T-helper 2 cell treated with Interferon-gamma antibody and Interleukin-4, amounts not matched to agents 5 μg/mL and 100 μg/mL, for 36 hours (primary cell): Measurements from ENCODE around the gene GRIP1.
"Not testable (repeated sequence)": the region's sequence is repeated elsewhere in the genome, so short reads cannot be mapped to it uniquely, and the experiment has no call there.

Experiments used
- DNase-seq: peaks from one replicate; pipeline ENCODE4 v3.0.0; 2021; ENCODE audit warnings: low spot score
- H3K27ac Mint-ChIP-seq: one replicate; pipeline ENCODE4 v1.8.0; 2021; ENCODE audit warnings: mild to moderate bottlenecking, mixed read lengths
- H3K27me3 Mint-ChIP-seq: one replicate; pipeline ENCODE4 v1.8.0; 2021; ENCODE audit warnings: low read depth, mixed read lengths
- H3K36me3 Mint-ChIP-seq: one replicate; pipeline ENCODE4 v1.8.0; 2021; ENCODE audit warnings: low read depth, mixed read lengths
- H3K4me1 Mint-ChIP-seq: one replicate; pipeline ENCODE4 v1.8.0; 2021; ENCODE audit warnings: low read depth, mixed read lengths
- H3K4me3 Mint-ChIP-seq: one replicate; pipeline ENCODE4 v1.8.0; 2022; ENCODE audit warnings: mild to moderate bottlenecking, moderate library complexity, mixed read lengths
- H3K9me3 Mint-ChIP-seq: one replicate; pipeline ENCODE4 v1.8.0; 2021; ENCODE audit warnings: mixed read lengths

The GRIP1 gene

GRCh38 chr12:66498059-66498458 is 180.8 kb downstream of the GRIP1 start:
- H3K27ac Mint-ChIP-seq, H3K4me3 Mint-ChIP-seq, H3K9me3 Mint-ChIP-seq, H3K4me1 Mint-ChIP-seq, H3K36me3 Mint-ChIP-seq, H3K27me3 Mint-ChIP-seq, DNase-seq: not testable (repeated sequence)

GRCh38 chr12:66497008-66497897 is 181.6 kb downstream of the GRIP1 start:
- no peaks in the 10 kb centered on the region for H3K9me3 Mint-ChIP-seq
- H3K4me1 Mint-ChIP-seq, result no peaks in the 10 kb centered on the region
- no peaks in the 10 kb centered on the region for H3K36me3 Mint-ChIP-seq
- peaks cover 5% of the 10 kb centered on the region for H3K27me3 Mint-ChIP-seq
- DNase-seq, result no peak
- no peak overlapping the region for H3K27ac Mint-ChIP-seq
- H3K4me3 Mint-ChIP-seq, result no peak overlapping the region

GRCh38 chr12:66496595-66496994 is 182.3 kb downstream of the GRIP1 start:
- Mint-ChIP-seq H3K27me3 (peaks cover 5% of the 10 kb centered on the region), H3K36me3 (no peaks in the 10 kb centered on the region), H3K4me1 (no peaks in the 10 kb centered on the region), H3K9me3 (no peaks in the 10 kb centered on the region), H3K4me3 (no peak overlapping the region), H3K27ac (no peak overlapping the region)
- DNase-seq, result no peak

DNA sequence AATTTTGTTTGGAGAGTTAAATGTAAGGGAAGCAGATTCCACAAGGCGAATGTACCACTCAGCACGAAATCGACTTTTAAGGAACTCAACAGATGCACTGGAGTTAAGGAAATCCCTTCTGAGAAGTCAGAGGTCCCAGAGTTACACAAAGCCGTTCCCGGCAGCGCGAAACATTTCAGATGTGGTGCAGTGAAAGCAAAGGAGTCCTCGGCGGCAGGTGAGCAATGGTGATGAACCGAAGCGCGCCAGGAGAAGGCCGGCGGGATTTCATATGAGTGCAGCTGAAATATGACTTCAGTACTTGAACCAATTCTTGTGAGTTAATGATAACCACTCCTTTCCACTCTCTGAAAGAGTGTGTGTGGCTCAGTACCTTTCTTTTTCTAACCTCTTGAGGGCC is 183.2 kb downstream of the GRIP1 start:
- H3K9me3 Mint-ChIP-seq, result no peaks in the 10 kb centered on the region
- no peaks in the 10 kb centered on the region for H3K4me1 Mint-ChIP-seq
- no peaks in the 10 kb centered on the region for H3K36me3 Mint-ChIP-seq
- H3K4me3 Mint-ChIP-seq, result no peak overlapping the region
- no peak for DNase-seq
- H3K27ac Mint-ChIP-seq, result no peak overlapping the region
- H3K27me3 Mint-ChIP-seq, result peaks cover 5% of the 10 kb centered on the region

DNA sequence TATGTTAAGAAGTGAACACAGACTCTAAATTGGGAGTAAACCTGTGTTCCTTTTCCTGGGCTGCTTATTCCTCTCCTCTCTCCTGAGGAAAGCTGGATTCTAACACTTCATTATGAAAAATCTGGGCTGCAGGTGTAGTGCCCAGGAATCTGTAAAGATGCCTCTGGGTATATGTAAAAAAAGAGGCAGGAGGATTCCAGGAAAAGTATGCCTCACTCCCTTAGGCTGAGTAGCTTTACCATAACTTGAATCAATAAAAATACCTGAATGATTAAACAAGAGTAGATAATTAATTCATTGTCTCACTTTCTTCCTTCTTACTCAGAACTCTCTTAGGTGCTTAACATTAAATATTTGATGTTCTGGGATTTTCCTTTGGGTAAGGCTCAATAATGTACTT is 185.1 kb downstream of the GRIP1 start:
- Mint-ChIP-seq H3K27me3 (peaks cover 11% of the 10 kb centered on the region), H3K4me1 (no peaks in the 10 kb centered on the region), H3K4me3 (no peak overlapping the region), H3K36me3 (no peaks in the 10 kb centered on the region), H3K27ac (no peak overlapping the region), H3K9me3 (no peaks in the 10 kb centered on the region)
- DNase-seq, result no peak

DNA sequence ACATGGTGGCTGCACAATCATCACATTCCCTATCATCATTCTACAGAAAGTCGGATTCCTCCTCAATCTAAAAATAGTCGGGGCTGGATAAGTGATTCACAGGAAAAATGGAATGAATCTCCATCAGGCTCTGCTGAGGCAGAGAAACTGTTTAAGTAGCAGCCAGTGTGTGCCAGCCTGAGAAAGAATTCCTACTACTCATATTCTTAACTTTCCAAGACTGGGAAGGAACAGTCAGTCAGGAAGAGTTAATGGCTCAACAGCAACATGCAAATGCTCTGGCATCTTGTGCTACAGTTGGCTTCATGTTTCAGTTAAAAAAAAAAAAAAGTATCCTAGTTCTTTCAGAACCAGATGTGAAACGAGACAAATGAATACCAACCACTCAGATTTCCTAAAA is 187.0 kb downstream of the GRIP1 start:
- Mint-ChIP-seq H3K4me3 (no peak overlapping the region), H3K4me1 (no peaks in the 10 kb centered on the region), H3K27me3 (peaks cover 6% of the 10 kb centered on the region), H3K27ac (no peak overlapping the region), H3K9me3 (no peaks in the 10 kb centered on the region), H3K36me3 (no peaks in the 10 kb centered on the region)
- no peak for DNase-seq

DNA sequence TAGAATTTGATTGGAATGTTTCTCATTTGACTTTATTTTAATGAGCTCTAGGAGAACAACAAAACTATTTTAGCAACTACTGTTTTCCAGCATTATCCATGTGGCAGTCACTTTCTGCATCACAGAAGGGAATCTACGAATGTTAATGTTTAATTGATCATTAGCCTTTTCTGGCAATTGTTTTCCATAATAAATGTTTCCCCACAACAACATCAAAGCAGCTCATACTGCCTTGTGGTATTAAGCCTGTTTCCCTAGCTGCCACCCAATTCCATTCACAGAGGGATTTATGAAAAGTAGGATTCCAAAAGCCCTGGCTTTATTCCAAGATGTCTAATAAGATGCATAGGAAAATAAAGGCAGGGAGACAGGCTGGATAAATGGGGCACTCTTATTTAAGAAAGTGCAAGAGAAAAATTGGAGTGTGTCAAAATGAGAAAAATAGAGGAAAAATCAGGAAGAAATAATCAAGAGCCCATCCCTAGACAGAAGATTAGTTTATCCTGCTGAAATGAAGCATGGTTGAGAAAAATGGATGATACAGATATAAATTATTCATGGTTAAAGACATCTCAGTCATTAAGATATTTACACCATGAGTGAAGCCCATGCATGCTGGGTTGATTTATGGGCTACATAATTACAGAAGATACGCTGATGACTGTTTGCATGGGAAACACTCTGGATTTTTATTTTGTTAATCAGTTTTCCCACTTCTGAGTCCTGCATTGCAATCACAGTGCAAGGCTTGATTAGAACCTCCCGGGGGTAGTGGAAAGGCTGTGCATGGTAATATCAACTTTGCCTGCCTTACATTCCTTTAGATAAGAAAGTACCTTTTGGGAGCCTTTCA is 196.3 kb downstream of the GRIP1 start:
- Mint-ChIP-seq H3K9me3 (peaks cover 15% of the 10 kb centered on the region), H3K27ac (no peak overlapping the region), H3K4me1 (no peaks in the 10 kb centered on the region), H3K27me3 (no peaks in the 10 kb centered on the region), H3K4me3 (no peak overlapping the region), H3K36me3 (no peaks in the 10 kb centered on the region)
- no peak for DNase-seq

- H3K4me3 Mint-ChIP-seq, result no peak overlapping the region
- H3K27me3 Mint-ChIP-seq, result no peaks in the 10 kb centered on the region
- no peak overlapping the region for H3K27ac Mint-ChIP-seq
- H3K36me3 Mint-ChIP-seq, result no peaks in the 10 kb centered on the region
- H3K9me3 Mint-ChIP-seq, result no peaks in the 10 kb centered on the region
- DNase-seq, result no peak
- H3K4me1 Mint-ChIP-seq, result no peaks in the 10 kb centered on the region
These were observed 210.9 kb downstream of the GRIP1 start for GRCh38 chr12:66467932-66468331.

DNA sequence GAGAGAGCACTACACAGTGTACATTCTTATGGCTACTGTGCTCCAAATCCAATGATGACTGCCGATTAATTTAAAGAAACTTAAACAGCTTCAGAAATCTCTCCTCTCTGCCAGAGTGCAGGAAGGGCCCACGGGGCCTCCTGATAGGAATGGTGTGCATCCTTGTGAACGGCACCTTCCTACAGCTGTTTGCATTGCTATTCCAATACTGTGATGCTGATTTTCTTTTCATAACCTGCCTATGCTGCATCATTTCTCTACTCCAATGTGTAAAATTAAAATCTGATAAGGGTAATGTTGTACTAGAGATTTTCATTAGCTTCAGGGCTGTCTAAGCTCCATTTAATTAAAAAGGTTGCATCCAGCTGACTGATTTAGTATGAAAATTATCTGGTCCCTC is 217.5 kb downstream of the GRIP1 start:
- H3K36me3 Mint-ChIP-seq, result no peaks in the 10 kb centered on the region
- H3K27ac Mint-ChIP-seq, result no peak overlapping the region
- no peak for DNase-seq
- no peaks in the 10 kb centered on the region for H3K4me1 Mint-ChIP-seq
- no peaks in the 10 kb centered on the region for H3K9me3 Mint-ChIP-seq
- no peak overlapping the region for H3K4me3 Mint-ChIP-seq
- H3K27me3 Mint-ChIP-seq, result peaks cover 2% of the 10 kb centered on the region

DNA sequence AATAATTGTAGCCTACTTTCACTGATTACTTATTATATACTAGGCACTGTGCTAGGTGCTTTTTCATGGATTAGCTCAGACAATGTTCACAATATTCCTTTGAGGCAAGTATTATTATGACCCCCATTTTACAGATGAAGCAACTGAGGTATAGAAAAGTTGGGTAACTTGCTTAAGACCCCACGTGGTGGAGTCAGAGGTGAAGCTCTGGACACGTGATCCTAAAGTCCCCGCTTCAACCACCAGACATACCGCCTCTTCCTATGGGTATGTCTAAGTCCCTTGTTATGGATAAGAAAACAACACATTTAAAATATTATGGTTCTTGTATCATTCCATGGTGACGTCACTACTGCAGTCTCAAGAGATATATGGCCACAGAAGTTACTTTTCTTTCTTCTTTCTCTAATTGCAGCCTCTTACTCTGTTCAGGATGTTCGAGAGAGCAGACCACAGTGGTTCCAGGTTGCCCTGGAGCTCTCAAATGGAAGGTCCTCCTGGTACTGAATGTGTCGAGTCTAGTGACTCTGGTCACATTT is 218.9 kb downstream of the GRIP1 start:
- Mint-ChIP-seq H3K9me3 (no peaks in the 10 kb centered on the region), H3K27ac (no peak overlapping the region), H3K4me1 (no peaks in the 10 kb centered on the region), H3K4me3 (no peak overlapping the region), H3K36me3 (no peaks in the 10 kb centered on the region), H3K27me3 (peaks cover 2% of the 10 kb centered on the region)
- DNase-seq, result no peak

DNA sequence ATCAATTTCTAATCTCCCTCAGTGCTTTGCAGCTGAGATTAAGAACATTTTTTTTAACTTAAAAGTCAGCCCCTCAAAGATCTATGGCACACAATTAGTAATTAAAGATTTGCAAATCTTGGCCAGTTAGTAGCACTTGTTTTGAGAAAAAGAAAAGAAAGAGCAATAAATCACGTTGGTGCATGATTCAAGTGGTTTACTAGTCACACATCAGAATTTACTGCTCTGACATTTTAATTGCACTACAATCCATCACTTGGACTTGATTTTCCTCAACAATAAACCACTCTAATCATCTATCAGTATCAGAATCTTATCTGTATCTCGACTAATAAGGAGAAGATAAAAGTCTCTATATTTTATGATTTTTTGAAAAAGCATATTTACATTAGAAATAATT is 222.3 kb downstream of the GRIP1 start:
- Mint-ChIP-seq H3K4me3 (no peak overlapping the region), H3K9me3 (no peaks in the 10 kb centered on the region), H3K27me3 (peaks cover 4% of the 10 kb centered on the region), H3K27ac (no peak overlapping the region), H3K36me3 (no peaks in the 10 kb centered on the region), H3K4me1 (peaks cover 4% of the 10 kb centered on the region)
- DNase-seq, result no peak

DNA sequence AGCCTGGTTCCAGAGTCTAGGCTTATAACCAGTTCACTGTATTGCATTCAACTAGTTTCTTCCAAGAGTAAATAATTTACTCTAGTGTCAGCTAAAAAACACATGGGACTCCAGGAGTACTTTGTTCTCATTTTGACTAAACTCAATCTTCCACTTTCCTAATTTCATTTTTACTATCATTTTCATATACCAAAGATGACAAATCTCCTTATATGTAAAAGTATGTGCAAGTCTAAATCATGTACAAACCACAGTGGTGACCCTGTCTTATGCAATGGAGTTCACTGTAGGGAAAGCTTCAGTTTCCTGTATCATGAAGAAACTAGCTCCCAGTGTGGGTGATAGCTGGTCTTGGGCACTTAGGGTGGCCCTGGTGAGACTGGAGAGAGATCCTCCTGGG is 225.0 kb downstream of the GRIP1 start:
- Mint-ChIP-seq H3K9me3 (no peaks in the 10 kb centered on the region), H3K27me3 (peaks cover 4% of the 10 kb centered on the region), H3K4me3 (no peak overlapping the region), H3K36me3 (no peaks in the 10 kb centered on the region), H3K27ac (no peak overlapping the region), H3K4me1 (peaks cover 4% of the 10 kb centered on the region)
- no peak for DNase-seq

DNA sequence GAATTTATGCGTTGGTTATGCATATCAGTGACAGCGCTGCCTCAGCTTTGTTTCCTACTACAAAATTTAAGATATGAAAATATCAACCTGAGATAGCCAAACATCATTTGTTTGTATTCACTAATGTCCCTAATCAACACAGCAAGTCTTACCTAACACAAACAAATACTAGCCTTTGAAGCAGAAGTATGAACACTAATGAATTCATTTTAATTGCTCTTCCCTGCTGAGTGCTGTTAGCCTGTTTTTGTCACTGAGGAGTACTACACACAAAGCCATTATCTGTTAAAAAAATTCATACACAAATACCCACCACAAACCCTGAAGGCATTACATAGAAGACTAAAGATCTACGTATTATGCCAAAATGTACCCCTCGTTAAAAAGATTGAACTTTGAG is 225.8 kb downstream of the GRIP1 start:
- Mint-ChIP-seq H3K36me3 (no peaks in the 10 kb centered on the region), H3K27ac (no peak overlapping the region), H3K4me1 (peaks cover 4% of the 10 kb centered on the region), H3K4me3 (no peak overlapping the region), H3K9me3 (no peaks in the 10 kb centered on the region), H3K27me3 (peaks cover 4% of the 10 kb centered on the region)
- no peak for DNase-seq

DNA sequence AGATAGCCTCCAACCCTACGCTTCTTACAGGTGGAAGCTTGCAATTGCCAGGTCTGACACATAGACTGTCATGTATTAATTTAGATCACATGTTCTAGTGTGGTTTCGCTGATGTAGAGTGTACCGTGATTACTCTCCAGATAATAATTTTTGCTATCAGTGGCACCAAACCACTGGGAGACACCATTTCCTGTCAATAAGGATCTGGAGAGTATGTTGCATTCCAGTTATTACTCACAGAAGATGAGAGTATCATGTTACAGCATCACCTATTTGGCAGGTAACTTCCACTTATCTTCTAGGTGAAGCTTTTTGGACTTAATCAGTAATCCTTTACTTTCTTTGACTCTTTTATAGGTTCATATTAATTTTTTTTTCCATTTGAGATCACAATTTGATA is 229.3 kb downstream of the GRIP1 start:
- no peak for DNase-seq
- Mint-ChIP-seq H3K27ac (no peak overlapping the region), H3K9me3 (no peaks in the 10 kb centered on the region), H3K4me3 (no peak overlapping the region), H3K36me3 (no peaks in the 10 kb centered on the region), H3K4me1 (peaks cover 4% of the 10 kb centered on the region), H3K27me3 (peaks cover 2% of the 10 kb centered on the region)
